Stimulated activated CD8-positive, alpha-beta memory T cell treated with anti-CD3 and anti-CD28 coated beads, Interleukin-7, amount 100 ng/mL, for 24 hours (primary cell): ENCODE results near the gene AVL9.

Experiments
- DNase-seq: peaks from one replicate; pipeline ENCODE4 v3.0.0-alpha.2; 2020; ENCODE audit warnings: low read depth

Gene AVL9

GRCh38 chr7:32535162-32535702 is 39.9 kb downstream of the AVL9 start:
- no peak for DNase-seq

- no peak for DNase-seq
These were observed 40.7 kb downstream of the AVL9 start for GRCh38 chr7:32536016-32536415.

GRCh38 chr7:32536585-32536984 is 41.3 kb downstream of the AVL9 start:
- no peak for DNase-seq

DNA sequence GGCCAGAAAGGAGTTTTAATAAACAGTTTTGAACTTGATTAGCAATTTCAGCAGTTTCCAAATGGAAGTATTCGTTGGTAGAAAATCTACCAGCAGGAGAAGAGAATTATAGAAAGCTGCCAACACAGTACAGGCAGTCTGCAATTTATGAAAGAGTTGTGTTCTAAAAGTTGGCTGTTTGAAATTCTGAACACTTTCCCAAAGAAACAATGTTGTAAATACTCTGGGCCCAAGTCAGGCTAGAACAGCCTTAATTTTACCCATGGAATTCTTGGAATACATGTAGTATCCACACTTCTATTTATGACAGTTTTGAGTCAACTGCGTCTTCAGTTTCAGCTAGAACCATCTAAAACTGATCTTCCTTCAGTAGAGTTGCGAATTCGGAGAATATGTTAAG is 42.5 kb downstream of the AVL9 start:
- no peak for DNase-seq

- no peak for DNase-seq
These were observed 44.1 kb downstream of the AVL9 start for GRCh38 chr7:32539366-32539765.

- DNase-seq, result no peak
These were observed 44.7 kb downstream of the AVL9 start for GRCh38 chr7:32539919-32540531.

- no peak for DNase-seq
These were observed 47.3 kb downstream of the AVL9 start for GRCh38 chr7:32542595-32542994.

DNA sequence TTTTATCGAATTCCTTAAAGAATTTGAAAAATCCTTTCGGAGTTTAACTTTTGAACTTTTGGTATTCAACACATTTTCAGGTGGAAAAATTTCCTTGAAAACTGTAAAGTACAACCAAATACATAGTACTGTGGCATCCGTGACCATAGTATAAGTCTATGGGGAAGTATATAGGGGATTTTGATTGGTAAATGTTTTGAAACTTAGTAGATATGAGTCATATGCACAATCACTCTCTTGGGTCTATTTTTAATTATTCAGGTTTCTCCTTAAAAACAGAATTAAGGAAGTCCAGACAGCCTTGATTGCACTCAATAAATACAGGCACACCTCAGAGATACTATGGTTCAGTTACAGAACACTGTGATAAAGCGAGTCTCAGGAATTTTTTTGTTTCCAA is 64.2 kb downstream of the AVL9 start:
- no peak for DNase-seq

DNA sequence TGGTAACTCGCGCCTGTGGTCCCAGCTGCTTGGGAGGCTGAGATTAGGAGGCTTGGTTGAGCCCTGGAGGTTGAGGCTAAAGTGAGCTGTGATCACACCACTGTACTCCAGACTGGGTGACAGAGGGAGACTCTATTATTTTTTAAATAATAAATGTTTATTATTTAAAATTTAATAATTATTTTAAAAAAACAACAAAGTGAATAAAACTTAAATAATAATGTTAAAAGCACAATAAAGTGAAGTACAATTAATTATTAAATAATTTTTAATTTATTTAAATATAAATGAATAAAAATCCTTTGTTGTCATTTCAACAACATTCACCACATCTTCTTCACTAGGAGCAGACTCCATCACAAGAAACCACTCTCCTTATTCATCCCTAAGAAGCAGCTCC is 64.8 kb downstream of the AVL9 start:
- DNase-seq, result no peak

- DNase-seq, result no peak
These were observed 66.3 kb downstream of the AVL9 start for GRCh38 chr7:32561613-32562012.

- DNase-seq, result no peak
These were observed 69.3 kb downstream of the AVL9 start for GRCh38 chr7:32564542-32564941.

DNA sequence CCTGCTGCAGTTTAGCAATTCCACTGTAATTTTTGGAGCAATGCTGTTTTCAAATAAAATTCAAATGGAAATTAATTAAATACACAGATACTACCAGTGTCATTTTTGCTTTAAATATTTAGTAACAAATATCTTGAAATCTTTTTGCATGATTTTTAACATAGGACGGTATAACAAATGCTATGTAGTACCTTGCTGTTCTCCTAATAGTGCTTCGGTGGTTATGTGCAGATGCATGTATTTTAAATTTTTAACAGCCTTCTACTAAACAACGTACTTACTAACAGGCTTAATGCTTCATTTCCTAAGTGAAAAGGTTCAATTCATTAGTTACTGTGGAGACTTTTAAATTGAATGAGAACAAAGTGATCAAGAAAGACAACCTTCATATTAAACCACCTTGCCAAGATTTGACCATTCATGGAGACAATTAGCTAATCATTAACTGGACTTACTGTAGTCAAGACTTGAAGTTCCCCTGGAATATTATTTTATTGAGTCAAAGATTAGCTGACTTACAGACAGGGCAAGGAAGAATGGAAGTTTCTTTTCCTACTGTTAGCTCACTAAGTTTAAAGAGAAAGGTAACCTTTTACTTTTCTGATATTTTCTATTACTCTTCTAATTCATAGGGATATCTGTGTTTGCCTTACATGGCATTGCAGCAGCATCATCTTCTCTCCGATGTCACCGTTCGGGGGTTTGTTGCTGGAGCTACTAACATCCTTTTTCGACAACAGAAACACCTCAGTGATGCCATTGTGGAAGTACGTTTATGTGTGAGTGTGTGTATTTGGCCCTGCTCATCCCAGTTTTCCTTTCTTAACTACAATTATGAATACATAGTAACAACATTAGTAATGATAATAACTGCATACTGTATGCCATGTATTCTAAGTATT is 74.3 kb downstream of the AVL9 start:
- DNase-seq, result no peak

DNA sequence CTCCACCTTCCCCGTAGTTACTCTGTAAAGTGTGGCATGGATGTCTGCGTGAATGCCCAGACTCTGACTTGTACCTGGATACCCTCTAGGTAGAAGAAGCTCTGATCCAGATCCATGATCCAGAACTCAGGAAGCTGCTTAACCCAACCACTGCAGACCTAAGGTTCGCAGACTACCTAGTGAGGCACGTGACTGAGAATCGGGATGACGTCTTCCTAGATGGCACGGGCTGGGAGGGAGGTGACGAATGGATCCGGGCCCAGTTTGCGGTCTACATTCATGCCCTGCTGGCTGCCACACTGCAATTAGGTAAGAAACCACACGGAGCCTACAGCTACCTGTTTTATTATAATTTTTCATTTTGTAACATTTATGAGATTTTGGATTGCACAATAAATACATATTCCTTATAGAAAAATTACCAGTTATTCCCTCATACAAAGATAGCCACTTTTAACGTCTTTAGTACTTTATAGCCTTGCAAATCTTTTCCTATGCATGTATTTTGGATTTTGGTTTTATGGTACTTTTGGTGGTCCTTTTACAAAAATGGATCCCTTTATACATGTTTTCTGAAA is 77.9 kb downstream of the AVL9 start:
- DNase-seq, result no peak

GRCh38 chr7:32574626-32575025 is 79.3 kb downstream of the AVL9 start:
- DNase-seq, result no peak

- DNase-seq, result no peak
These were observed 82.1 kb downstream of the AVL9 start for GRCh38 chr7:32577421-32577820.

GRCh38 chr7:32579776-32580175 is 84.5 kb downstream of the AVL9 start:
- DNase-seq, result no peak

DNA sequence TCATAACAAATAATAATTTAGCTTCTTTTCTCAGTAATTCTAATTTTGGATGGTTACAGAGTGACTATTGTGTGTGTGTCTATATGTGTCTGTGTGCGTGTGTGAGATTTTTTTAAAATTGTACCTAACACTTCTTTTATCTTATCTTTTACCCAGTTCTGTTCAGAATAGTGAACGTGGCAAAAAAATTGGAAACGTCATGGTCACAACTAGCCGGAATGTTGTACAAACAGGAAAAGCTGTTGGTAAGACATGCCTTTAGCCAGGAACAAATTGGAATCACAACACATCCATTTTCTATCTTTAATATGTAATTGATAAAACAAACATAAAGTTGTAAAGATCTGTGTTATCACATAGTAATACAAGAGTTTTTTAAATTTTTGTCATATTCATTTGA is 85.4 kb downstream of the AVL9 start:
- DNase-seq, result no peak

GRCh38 chr7:32582036-32582435 is 86.7 kb downstream of the AVL9 start:
- no peak for DNase-seq

DNA sequence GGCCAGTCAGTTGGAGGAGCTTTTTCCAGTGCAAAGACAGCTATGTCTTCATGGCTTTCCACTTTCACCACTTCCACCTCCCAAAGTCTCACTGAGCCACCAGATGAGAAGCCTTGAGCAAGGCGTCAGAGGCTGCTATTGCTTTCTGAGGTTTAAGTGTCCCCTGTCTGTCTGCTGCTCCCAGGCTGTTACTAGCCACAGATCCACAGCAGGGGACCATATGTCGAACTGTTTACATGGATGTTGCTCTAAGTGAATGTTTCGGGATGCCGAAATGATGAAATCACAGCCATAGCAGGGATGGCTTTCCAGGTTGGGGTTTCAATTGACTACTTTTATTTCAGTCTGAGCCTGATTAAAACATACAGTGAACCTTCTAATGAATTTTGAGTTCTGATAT is 88.5 kb downstream of the AVL9 start:
- DNase-seq, result no peak

GRCh38 chr7:32586291-32587221 is 91.3 kb downstream of the AVL9 start:
- no peak for DNase-seq

GRCh38 chr7:32587411-32587948 is 92.2 kb downstream of the AVL9 start:
- no peak for DNase-seq

DNA sequence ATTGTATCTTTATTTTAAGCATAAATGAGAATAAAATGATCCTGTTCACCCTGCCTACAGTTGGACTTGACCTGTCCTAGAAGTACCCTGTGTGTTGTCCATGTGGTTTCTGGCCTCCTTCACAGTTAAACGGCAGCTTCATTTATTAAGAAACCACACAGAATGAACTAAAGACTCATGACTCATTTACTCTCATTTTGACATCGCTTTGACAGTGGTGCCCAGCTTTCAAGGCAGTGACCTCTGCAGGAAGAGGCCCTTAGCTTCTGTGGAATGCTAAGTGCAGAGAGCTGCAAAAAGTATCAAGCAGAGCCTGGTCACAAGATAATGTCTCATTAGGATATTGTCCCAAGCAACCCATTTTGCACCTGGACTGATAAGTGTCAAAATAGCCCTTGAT is 93.4 kb downstream of the AVL9 start:
- DNase-seq, result no peak
